ENCODE data around the gene GADD45A.

GADD45A gene

GRCh38 chr1:67668660-67669059, 16.3 kb upstream of the GADD45A start:
- no peak for DNase-seq (ENCODE audit: low spot score)

- no peak for DNase-seq (ENCODE audit: low spot score)
Observed at GRCh38 chr1:67672260-67672803, 12.7 kb upstream of the GADD45A start.

DNA sequence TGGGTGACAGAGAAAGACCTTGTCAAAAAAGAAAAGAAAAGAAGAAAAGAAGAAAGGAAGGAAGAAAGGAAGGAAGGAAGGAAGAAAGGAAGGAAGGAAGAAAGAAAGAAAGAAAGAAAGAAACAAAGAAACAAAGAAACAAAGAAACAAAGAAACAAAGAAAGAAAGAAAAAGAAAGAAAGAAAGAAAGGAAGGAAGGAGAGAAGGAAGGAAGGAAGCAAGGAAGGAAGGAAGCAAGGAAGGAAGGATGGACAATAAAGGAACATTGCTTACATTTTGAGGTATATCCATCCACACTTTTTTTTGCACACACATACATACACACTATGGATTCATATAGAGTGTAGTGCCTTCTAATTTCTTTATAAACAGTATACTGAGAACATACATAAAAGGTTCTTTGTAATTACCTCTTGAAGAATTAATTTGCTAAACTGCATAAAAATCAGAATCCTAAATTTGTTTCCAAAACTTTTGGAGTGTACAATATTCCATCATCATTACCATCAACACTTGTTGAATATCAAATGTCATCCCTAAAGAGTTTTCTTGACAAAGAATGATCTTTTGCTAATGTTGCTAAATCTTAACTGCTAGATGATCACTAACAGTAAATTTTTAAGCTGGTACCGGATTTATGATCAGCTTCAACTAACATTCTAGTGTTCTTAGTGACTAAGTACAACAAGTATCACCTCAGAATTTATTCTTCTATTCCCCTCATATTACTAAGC, 11.4 kb upstream of the GADD45A start:
- no peak for DNase-seq (ENCODE audit: low spot score)

DNA sequence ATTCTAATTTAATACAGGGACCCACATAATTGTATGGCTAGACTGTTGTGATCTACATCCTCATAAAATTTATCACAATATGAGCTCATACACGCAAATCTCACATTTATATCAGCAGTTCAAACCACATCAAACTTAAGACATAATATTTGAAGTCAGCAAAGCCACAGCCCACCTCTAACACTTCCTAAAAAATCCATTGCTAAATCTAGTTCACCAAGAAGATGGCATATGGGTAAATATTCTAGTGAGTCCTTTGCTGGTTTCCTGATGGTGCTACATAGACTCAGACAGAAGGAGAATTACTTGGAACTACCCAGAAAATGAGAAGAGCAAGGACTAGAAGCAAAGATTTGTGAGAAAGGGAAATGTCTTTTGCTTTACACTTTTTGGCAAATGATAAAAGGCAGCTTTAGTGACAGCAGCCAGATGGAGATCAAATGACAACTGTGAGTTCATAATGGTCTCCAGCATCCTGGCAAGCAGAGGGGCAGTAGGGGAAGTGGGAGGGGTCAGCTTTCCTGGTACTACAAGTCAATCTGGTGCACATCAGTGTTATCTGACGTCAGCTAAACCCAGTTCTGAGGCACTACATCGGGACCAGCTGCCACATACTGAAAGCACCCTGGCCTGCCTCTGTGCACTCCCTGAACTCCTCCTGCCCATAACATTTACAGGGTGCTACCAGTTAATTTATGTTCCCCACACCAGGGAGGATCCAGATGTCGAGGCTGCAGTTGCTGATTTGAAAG, 10.6 kb upstream of the GADD45A start:
- no peak for DNase-seq (ENCODE audit: low spot score)

DNA sequence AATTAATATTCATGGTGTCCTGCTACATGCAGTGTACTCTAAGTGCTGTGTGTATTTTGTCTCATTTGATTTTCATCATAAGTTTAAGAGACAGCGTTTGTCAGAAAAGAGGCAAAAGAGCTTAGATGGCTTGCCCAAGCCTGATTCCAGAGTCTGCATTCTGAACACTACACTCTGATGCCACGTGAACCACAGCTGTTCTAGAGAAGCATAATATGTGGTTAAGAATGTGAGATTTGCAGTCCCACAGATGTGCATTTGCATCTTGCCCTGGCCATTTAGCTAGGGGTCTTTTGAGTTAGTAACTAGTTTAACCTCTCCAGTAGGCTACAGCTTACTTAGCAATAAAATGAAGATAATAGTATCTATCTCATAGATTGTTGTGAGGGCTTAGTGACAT, 9.2 kb upstream of the GADD45A start:
- DNase-seq (ENCODE audit: low spot score): no peak

GRCh38 chr1:67676287-67676686, 8.7 kb upstream of the GADD45A start:
- DNase-seq (ENCODE audit: low spot score): no peak

GRCh38 chr1:67676946-67677345, 8.1 kb upstream of the GADD45A start:
- no peak for DNase-seq (ENCODE audit: low spot score)

GRCh38 chr1:67677408-67677807, 7.6 kb upstream of the GADD45A start:
- DNase-seq (ENCODE audit: low spot score): no peak

DNA sequence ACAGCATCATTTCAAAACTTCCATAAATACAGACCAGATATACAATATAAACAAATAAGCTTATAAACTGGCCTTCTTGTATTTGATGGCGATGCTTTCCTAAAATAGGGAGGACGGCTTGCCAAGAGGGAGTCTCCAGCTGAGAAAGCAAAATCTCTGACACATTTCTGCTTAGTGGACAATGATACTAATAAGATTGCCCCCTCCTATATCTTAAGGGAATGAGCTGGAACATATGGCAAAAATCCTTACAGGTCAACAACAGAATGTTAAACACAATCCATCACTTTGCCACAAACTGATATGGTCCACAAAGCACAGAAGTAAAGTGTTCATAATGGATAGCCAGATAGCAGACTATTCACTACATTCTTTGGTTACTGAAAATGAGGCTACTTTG, 7.1 kb upstream of the GADD45A start:
- no peak for DNase-seq (ENCODE audit: low spot score)

GRCh38 chr1:67679691-67680090, 5.3 kb upstream of the GADD45A start:
- no peak for DNase-seq (ENCODE audit: low spot score)

- DNase-seq (ENCODE audit: low spot score): no peak
Observed at GRCh38 chr1:67680486-67680885, 4.5 kb upstream of the GADD45A start.

DNA sequence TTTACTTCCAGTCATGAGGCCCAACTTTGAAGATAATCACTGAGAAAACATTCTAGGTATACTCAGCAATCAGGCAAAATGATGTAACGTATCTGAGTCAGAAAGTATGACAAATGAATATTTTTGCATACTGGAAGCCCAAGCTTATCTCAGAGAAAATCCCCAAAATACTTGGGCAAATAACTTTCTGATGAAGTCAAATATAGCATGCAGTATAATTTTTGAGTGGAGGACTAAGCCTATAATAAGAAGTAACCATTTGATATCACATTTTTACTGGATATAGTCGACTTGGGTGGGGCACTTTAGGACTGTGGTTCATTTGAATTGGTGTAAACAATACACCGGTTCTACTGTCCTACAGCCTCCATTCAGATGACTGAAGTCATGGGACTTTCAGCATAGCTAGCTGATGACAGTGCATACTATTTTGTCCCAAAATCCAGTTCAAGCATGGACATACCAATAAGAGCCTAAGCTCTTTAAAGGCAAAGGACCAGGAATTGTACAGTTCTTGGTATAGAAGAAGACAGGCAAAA, 2.3 kb upstream of the GADD45A start:
- no peak for DNase-seq (ENCODE audit: low spot score)

GRCh38 chr1:67683316-67683715, 1.7 kb upstream of the GADD45A start:
- no peak for DNase-seq (ENCODE audit: low spot score)

- DNase-seq (ENCODE audit: low spot score): no peak
Observed at GRCh38 chr1:67683766-67684525, 1.1 kb upstream of the GADD45A start.

- DNase-seq (ENCODE audit: low spot score): peak; percentile 99
Observed at GRCh38 chr1:67684526-67685066, 405 bp upstream of the GADD45A start.

GRCh38 chr1:67685558-67686266, 711 bp downstream of the GADD45A start:
- peak; percentile 74 for DNase-seq (ENCODE audit: low spot score)

DNA sequence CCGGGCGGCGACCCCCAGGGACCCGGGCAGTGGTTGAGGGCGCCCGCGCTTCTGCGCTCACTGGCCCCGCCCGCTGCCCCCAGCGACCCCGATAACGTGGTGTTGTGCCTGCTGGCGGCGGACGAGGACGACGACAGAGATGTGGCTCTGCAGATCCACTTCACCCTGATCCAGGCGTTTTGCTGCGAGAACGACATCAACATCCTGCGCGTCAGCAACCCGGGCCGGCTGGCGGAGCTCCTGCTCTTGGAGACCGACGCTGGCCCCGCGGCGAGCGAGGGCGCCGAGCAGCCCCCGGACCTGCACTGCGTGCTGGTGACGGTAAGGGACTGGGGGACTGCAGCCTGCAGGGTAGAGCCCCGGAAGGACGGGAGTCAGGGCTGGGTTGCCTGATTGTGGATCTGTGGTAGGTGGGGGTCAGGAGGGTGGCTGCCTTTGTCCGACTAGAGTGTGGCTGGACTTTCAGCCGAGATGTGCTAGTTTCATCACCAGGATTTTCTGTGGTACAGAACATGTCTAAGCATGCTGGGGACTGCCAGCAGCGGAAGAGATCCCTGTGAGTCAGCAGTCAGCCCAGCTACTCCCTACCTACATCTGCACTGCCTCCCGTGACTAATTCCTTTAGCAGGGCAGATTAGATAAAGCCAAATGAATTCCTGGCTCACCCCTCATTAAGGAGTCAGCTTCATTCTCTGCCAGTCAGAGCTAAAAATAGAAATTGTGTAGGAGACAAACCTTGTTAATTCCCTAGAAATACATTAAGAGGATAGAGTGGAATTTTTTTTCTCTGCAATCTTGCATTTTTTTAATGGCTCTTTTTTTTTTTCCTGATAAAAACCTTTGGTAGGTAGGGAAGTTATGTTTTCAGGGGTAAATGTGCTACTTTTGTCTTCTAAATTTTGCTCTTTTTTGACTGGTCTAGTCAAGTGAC, 1.5 kb downstream of the GADD45A start:
- DNase-seq (ENCODE audit: low spot score): peak; percentile 81

GRCh38 chr1:67687198-67687545, 2.2 kb downstream of the GADD45A start:
- DNase-seq (ENCODE audit: low spot score): no peak

DNA sequence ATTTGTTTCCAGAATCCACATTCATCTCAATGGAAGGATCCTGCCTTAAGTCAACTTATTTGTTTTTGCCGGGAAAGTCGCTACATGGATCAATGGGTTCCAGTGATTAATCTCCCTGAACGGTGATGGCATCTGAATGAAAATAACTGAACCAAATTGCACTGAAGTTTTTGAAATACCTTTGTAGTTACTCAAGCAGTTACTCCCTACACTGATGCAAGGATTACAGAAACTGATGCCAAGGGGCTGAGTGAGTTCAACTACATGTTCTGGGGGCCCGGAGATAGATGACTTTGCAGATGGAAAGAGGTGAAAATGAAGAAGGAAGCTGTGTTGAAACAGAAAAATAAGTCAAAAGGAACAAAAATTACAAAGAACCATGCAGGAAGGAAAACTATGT, 2.6 kb downstream of the GADD45A start:
- DNase-seq (ENCODE audit: low spot score): no peak

DNA sequence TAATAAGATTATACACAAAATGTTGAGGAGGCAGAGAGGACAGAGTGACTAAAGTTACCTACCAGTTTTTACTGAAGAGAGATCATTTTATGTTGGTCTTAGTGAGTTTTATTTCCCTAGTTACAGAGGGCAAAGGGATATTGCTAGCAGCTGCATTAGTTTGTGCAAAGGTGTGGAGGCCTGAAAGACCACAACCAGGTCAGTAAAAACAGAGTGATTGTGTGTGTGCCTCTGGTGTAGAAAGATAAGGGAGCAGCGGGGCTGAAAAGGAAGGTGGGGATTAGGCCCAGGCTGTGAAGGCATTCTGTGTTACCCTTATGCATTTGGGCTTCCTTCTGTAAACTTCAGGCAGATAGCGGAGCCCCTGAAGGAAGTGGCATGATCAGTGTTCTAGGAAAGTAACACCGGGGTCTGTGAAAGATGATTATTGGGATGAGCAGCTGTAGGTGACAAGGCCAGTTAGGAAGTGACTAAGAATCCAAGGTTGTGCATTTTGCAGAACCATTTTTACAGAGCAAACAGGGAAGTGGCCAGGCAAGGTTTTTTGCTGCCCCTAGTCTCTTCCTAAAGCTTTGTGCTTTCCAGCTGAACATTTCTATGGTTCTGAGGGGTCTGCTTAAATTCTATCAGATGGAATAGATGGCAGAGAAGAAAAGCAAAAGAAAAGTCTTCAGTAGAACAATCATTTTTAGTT, 3.7 kb downstream of the GADD45A start:
- no peak for DNase-seq (ENCODE audit: low spot score)

All from ecto neural progenitor cell (in vitro differentiated cells).